ENCODE results near the gene ZNF32.
"Not testable (repeated sequence)": the region's sequence is repeated elsewhere in the genome, so short reads cannot be mapped to it uniquely, and the experiment has no call there.

Gene ZNF32

GRCh38 chr10:43680035-43680434 lies 31.4 kb upstream of the ZNF32 start:
- DNase-seq, result no peak

- peak in 34 of 51 donors; percentile 5 to 84 (median 48) for DNase-seq
These were observed 30.8 kb upstream of the ZNF32 start for GRCh38 chr10:43679509-43679908.

GRCh38 chr10:43678654-43679053 lies 30.0 kb upstream of the ZNF32 start:
- DNase-seq, result no peak

- no peak for DNase-seq
These were observed 28.2 kb upstream of the ZNF32 start for GRCh38 chr10:43676901-43677300.

- DNase-seq, result no peak
These were observed 27.6 kb upstream of the ZNF32 start for GRCh38 chr10:43676331-43676730.

GRCh38 chr10:43674553-43675210 lies 26.0 kb upstream of the ZNF32 start:
- no peak for DNase-seq

- no peak for DNase-seq
These were observed 24.8 kb upstream of the ZNF32 start for GRCh38 chr10:43673471-43673870.

- peak in 17 of 51 donors; percentile 7 to 49 (median 22) for DNase-seq
These were observed 23.2 kb upstream of the ZNF32 start for GRCh38 chr10:43671659-43672531.

GRCh38 chr10:43669386-43669785 lies 20.7 kb upstream of the ZNF32 start:
- no peak for DNase-seq

GRCh38 chr10:43667761-43668386 lies 19.2 kb upstream of the ZNF32 start:
- no peak for DNase-seq

- peak in 7 of 51 donors; percentile 7 to 43 (median 15) for DNase-seq
These were observed 18.6 kb upstream of the ZNF32 start for GRCh38 chr10:43667317-43667731.

GRCh38 chr10:43666552-43666951 lies 17.9 kb upstream of the ZNF32 start:
- no peak for DNase-seq

GRCh38 chr10:43665054-43665453 lies 16.4 kb upstream of the ZNF32 start:
- DNase-seq, result no peak

- no peak for DNase-seq
These were observed 9.5 kb upstream of the ZNF32 start for GRCh38 chr10:43658227-43658626.

- DNase-seq, result no peak
These were observed 6.6 kb upstream of the ZNF32 start for GRCh38 chr10:43655311-43655710.

GRCh38 chr10:43653746-43654145 lies 5.1 kb upstream of the ZNF32 start:
- no peak for DNase-seq

GRCh38 chr10:43649185-43649523 lies 473 bp upstream of the ZNF32 start:
- DNase-seq, result peak in 1 of 51 donors; percentile 2

GRCh38 chr10:43648095-43648397 lies 635 bp downstream of the ZNF32 start:
- DNase-seq, result peak in 1 of 51 donors; percentile 19

GRCh38 chr10:43647576-43647975 lies 1.1 kb downstream of the ZNF32 start:
- no peak for DNase-seq

- DNase-seq, result no peak
These were observed 2.8 kb downstream of the ZNF32 start for GRCh38 chr10:43645866-43646265.

GRCh38 chr10:43644252-43644651 lies 4.4 kb downstream of the ZNF32 start:
- no peak for DNase-seq

- no peak for DNase-seq
These were observed 8.1 kb downstream of the ZNF32 start for GRCh38 chr10:43640603-43641002.

GRCh38 chr10:43635816-43636215 lies 12.9 kb downstream of the ZNF32 start:
- not testable (repeated sequence) for DNase-seq

Data from hypothalamus (tissue), 51 donors.